GM21529 (cell line): ENCODE results near the gene NPAS2.

ENCODE experiments used
- ATAC-seq: cut with Tn5 transposase; IDR thresholded peaks from one replicate; pipeline ENCODE4 v1.9.1; 2021; ENCODE audit not compliant: unreplicated experiment

Gene NPAS2

GRCh38 chr2:101040072-101040471 is 220.1 kb downstream of the NPAS2 start:
- ATAC-seq = no peak

- no peak for ATAC-seq
These were observed 220.8 kb downstream of the NPAS2 start for GRCh38 chr2:101040761-101041160.

- ATAC-seq = no peak
These were observed 221.5 kb downstream of the NPAS2 start for GRCh38 chr2:101041413-101041812.

GRCh38 chr2:101045330-101045729 is 225.4 kb downstream of the NPAS2 start:
- ATAC-seq = no peak
